ENCODE results near the gene ANKRD30B.
"Not testable (repeated sequence)": the region's sequence is repeated elsewhere in the genome, so short reads cannot be mapped to it uniquely, and the experiment has no call there.

ANKRD30B gene

DNA sequence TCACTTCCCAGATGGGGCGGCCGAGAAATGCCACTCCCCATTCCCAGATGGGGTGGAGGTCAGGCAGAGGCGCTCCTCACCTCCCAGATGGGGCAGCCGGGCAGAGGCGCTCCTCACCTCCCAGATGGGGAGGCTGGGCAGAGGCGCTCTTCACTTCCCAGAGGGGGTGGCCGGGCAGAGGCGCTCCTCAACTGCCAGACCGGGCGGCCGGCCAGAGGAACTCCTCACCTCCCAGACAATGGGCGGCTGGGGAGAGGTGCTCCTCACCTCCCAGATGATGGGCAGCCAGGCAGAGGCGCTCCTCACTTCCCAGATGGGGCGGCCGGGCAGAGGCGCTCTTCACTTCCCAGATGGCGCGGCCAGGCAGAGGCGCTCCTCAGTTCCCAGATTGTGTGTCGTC is 108.3 kb downstream of the ANKRD30B start:
- DNase-seq (ENCODE audit: low spot score), result not testable (repeated sequence)

DNA sequence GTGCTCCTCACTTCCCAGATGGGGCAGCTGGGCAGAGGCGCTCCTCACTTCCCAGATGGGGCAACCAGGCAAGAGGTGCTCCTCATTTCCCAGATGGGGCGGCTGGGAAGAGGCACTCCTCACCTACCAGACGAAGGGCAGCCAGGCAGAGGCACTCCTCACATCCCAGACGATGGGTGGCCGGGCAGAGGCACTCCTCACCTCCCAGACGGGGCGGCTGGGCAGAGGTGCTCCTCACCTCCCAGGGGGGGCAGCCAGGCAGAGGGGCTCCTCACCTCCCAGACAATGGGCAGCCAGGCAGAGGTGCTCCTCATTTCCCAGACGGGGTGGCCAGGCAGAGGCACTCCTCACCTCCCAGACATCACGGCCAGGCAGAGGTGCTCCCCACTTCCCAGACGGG is 110.5 kb downstream of the ANKRD30B start:
- DNase-seq (ENCODE audit: low spot score), result not testable (repeated sequence)

DNA sequence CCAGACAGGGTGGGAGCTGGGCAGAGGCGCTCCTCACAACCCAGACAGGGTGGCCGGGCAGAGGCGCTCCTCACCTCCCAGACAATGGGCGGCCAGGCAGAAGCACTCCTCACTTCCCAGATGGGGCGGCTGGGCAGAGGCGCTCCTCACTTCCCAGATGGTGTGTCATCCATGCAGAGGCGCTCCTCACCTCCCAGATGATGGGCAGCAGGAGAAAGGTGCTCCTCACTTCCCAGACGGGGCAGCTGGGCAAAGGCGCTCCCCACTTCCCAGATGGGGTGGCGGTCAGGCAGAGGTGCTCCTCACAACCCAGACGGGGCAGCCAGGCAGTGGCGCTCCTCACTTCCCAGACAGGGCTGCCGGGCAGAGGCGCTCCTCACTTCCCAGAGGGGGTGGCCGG is 112.0 kb downstream of the ANKRD30B start:
- not testable (repeated sequence) for DNase-seq (ENCODE audit: low spot score)

DNA sequence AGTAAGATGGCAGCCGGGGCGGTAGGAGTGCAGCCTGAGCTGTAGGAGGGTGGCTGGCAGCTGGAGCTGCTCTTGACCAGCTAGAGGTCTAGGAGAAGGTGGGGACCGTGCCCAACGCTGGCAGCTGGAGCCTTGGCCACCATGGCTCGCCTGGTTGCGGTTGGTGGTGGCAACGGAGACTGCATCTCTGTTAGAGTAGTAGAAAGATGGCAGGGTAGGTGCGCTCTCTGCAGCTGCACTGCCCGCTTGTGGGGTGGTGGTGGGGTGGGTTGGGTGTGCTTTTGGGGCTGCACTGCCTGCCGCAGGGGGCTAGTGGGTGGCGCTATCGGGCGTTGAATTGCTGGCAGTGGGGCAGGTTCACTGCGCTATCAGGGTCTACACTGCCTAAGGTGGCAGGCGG is 118.5 kb downstream of the ANKRD30B start:
- not testable (repeated sequence) for DNase-seq (ENCODE audit: low spot score)

DNA sequence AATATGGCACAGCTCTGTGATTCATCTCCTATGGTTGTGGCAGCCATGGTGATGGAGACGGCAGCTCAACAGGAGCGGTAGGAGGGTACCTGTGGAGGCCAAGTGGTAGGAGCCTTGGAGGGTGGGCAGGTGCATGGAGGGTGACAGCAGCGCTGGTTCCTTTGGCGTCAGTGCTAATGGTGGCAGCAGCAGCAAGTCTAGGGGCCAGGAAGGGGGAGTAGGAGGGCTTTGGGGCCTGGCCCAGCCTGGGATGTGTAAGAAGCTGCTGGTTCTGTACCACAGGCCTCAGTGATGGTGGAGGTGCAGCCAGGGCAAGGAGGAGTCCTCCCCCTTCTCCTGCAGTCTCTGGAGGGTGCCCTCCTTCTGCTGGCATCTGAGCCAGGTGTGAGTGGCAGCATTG is 120.0 kb downstream of the ANKRD30B start:
- DNase-seq (ENCODE audit: low spot score), result not testable (repeated sequence)

DNA sequence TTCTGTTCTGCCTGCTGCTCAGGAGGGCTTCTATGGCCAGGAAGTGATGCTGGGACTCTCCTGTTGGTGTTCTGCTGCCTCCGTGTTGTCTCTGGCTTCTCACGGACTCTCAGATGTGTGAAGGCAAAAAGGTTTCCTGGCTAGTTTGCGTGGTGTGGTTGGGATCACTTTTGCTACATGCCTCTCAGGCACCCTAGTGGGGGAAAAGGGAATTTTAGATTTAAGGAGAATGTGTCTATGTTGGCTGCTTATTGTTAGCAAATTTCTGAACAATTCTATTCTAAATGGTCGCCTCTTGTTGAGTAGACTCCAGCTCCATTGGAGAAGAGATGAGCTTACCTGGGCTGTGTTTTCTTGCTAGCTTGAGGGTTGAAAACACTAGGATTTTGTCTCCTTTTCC is 120.9 kb downstream of the ANKRD30B start:
- DNase-seq (ENCODE audit: low spot score), result not testable (repeated sequence)

DNA sequence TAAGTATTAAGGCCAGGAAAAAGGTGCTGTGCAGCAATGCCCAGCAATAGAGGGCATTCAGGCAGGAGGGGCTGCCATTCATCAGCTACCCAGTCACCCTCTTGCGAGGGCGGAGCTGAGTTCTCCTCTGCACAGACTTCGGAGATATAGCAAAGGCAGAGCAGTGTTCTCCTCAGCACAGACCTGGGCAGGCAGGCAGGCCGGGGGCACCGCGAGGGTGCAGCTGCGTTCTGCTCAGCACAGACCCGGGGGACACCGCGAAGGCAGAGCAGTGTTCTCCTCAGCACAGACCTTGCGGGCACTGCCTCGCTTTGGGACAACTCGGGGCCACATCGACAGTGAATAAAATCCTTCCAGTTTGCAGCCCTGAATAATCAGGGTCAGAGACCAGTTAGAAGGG is 130.9 kb downstream of the ANKRD30B start:
- not testable (repeated sequence) for DNase-seq (ENCODE audit: low spot score)

DNA sequence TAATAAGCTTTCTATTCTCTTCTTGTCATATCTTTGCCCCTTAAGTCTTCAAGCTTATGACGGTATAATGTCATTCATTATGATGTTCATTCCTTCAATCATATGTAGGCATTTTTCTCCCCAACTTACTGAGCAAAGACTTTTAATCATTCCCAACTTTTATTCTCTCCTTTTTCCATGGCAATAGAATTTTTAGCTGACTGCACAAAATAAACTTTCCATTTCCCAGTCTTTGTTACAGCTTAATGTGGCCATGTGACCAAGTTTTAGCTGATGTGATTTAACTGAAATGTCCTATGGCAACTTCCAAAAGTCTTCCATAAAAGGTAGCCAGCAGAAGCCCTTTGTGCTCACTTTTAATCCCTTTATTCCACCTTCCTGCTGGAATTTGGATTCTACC is 152.5 kb downstream of the ANKRD30B start:
- no peak for DNase-seq (ENCODE audit: low spot score)
